Activated CD8-positive, alpha-beta memory T cell treated with anti-CD3 and anti-CD28 coated beads, Interleukin-2, amount 50 U/mL, for 4 hours (primary cell): ENCODE measurements around the gene CHCHD6.

Experiments used
- DNase-seq: peaks from one replicate; pipeline ENCODE4 v3.0.0-alpha.2; 2020

Gene CHCHD6

GRCh38 chr3:126668450-126669401, 35.3 kb upstream of the CHCHD6 start:
- DNase-seq = no peak

GRCh38 chr3:126671521-126671920, 32.5 kb upstream of the CHCHD6 start:
- no peak for DNase-seq

GRCh38 chr3:126672340-126672739, 31.7 kb upstream of the CHCHD6 start:
- DNase-seq = no peak

- no peak for DNase-seq
Observed at GRCh38 chr3:126672741-126673140, 31.3 kb upstream of the CHCHD6 start.

- DNase-seq = no peak
Observed at GRCh38 chr3:126676919-126677705, 26.9 kb upstream of the CHCHD6 start.

GRCh38 chr3:126677862-126678503, 26.1 kb upstream of the CHCHD6 start:
- DNase-seq = no peak

- DNase-seq = no peak
Observed at GRCh38 chr3:126678693-126679317, 25.2 kb upstream of the CHCHD6 start.

- peak; percentile 82 for DNase-seq
Observed at GRCh38 chr3:126679318-126679751, 24.7 kb upstream of the CHCHD6 start.

- DNase-seq = no peak
Observed at GRCh38 chr3:126679831-126680666, 24.0 kb upstream of the CHCHD6 start.

GRCh38 chr3:126680667-126681055, 23.4 kb upstream of the CHCHD6 start:
- DNase-seq = no peak

- no peak for DNase-seq
Observed at GRCh38 chr3:126682009-126682408, 22.0 kb upstream of the CHCHD6 start.

- DNase-seq = no peak
Observed at GRCh38 chr3:126683069-126683468, 21.0 kb upstream of the CHCHD6 start.

- DNase-seq = no peak
Observed at GRCh38 chr3:126684218-126684751, 19.8 kb upstream of the CHCHD6 start.

- no peak for DNase-seq
Observed at GRCh38 chr3:126685021-126685420, 19.0 kb upstream of the CHCHD6 start.

GRCh38 chr3:126685493-126685892, 18.5 kb upstream of the CHCHD6 start:
- DNase-seq = no peak

GRCh38 chr3:126691765-126692164, 12.3 kb upstream of the CHCHD6 start:
- no peak for DNase-seq

GRCh38 chr3:126692858-126693257, 11.2 kb upstream of the CHCHD6 start:
- no peak for DNase-seq

GRCh38 chr3:126693921-126694320, 10.1 kb upstream of the CHCHD6 start:
- DNase-seq = no peak

- DNase-seq = no peak
Observed at GRCh38 chr3:126696701-126697267, 7.3 kb upstream of the CHCHD6 start.

- DNase-seq = no peak
Observed at GRCh38 chr3:126699011-126699410, 5.0 kb upstream of the CHCHD6 start.
